Keratinocyte (primary cell): ENCODE results near the gene MGME1. TPM values are rescaled to one million over a fixed set of nuclear protein-coding genes. Genes with fewer than 3 reads are reported as not detected.

Source experiments
- DNase-seq: peaks from one replicate; pipeline ENCODE4 v3.0.0-alpha.2; 2011; ENCODE audit warnings: low read depth, missing footprints, low spot score
- FAIRE-seq: peaks from 2 replicates; lab custom pipeline; 2011; peaks lifted over from hg19 to GRCh38; lab: Jason Lieb, UNC
- H2AFZ ChIP-seq: 2 replicates; pipeline ENCODE4 v1.6.0; 2012; ENCODE audit warnings: low read length, control low read depth, inconsistent platforms; ENCODE audit not compliant: control insufficient read depth
- H3K27ac ChIP-seq: 2 replicates; pipeline ENCODE4 v1.5.1; 2011; ENCODE audit warnings: low read length; ENCODE audit not compliant: control insufficient read depth, insufficient read depth
- H3K27me3 ChIP-seq: 3 replicates; pipeline ENCODE4 v1.6.0; 2011; ENCODE audit warnings: low read length; ENCODE audit not compliant: control insufficient read depth, insufficient read depth; ENCODE audit errors: extremely low read depth
- H3K36me3 ChIP-seq, 2 experiments: 2 replicates in 1 of 2; 3 replicates in 1 of 2; pipeline ENCODE4 v1.5.1; 2011; ENCODE audit warnings: low read length in 2 of 2, mild to moderate bottlenecking in 1 of 2; ENCODE audit not compliant: control insufficient read depth in 2 of 2, insufficient read depth in 2 of 2; ENCODE audit errors: extremely low read depth in 1 of 2
- H3K4me1 ChIP-seq: 3 replicates; pipeline ENCODE4 v1.5.1; 2011; ENCODE audit warnings: low read length; ENCODE audit not compliant: control insufficient read depth, insufficient read depth; ENCODE audit errors: extremely low read depth
- H3K4me2 ChIP-seq: 3 replicates; pipeline ENCODE4 v1.6.0; 2011; ENCODE audit warnings: low read depth, low read length; ENCODE audit not compliant: control insufficient read depth, insufficient read depth; ENCODE audit errors: extremely low read depth
- H3K4me3 ChIP-seq, 3 experiments: fragments of 200-600 bp in 1 of 3; sonication (generic) in 1 of 3; 2 replicates in 2 of 3; 3 replicates in 1 of 3; pipeline ENCODE4 v1.5.1; 2011 to 2016; ENCODE audit warnings: low read length in 3 of 3, mild to moderate bottlenecking in 3 of 3, control low read depth in 2 of 3, inconsistent platforms in 1 of 3, low read depth in 1 of 3, mixed read lengths in 1 of 3, mixed run types in 1 of 3, moderate library complexity in 1 of 3; ENCODE audit not compliant: control insufficient read depth in 2 of 3, insufficient read depth in 2 of 3; ENCODE audit errors: extremely low read depth in 1 of 3
- H3K79me2 ChIP-seq: 2 replicates; pipeline ENCODE4 v1.6.0; 2012; ENCODE audit warnings: low read length; ENCODE audit not compliant: control insufficient read depth, insufficient read depth
- H3K9ac ChIP-seq: 3 replicates; pipeline ENCODE4 v1.6.0; 2011; ENCODE audit warnings: low read length; ENCODE audit not compliant: control insufficient read depth, insufficient read depth; ENCODE audit errors: extremely low read depth
- H3K9me1 ChIP-seq: 3 replicates; pipeline ENCODE4 v1.6.0; 2011; ENCODE audit warnings: low read length; ENCODE audit not compliant: control insufficient read depth, insufficient read depth; ENCODE audit errors: extremely low read depth
- H3K9me3 ChIP-seq: 2 replicates; pipeline ENCODE4 v1.5.1; 2012; ENCODE audit warnings: low read depth, low read length; ENCODE audit not compliant: control insufficient read depth
- H4K20me1 ChIP-seq: 3 replicates; pipeline ENCODE4 v1.6.0; 2011; ENCODE audit warnings: low read length; ENCODE audit not compliant: control insufficient read depth, insufficient read depth; ENCODE audit errors: extremely low read depth
- EZH2 ChIP-seq: IDR thresholded peaks from one replicate; pipeline ENCODE4 v1.6.1; 2012; ENCODE audit warnings: inconsistent platforms, mild to moderate bottlenecking, low read length, moderate library complexity
- dilution Hi-C: fragments of 300-500 bp; cut with MboI; formaldehyde crosslinking; loops from one replicate; pipeline ENCODE4 v1.7.0; 2020; ENCODE audit warnings: low sequenced_read_pairs; ENCODE audit not compliant: extremely low pct_ligation_motif_present
- polyA plus RNA-seq, 5 experiments: library from polyadenylated mRNA; depleted of rRNA in 3 of 5; stranded (reverse) in 3 of 5; stranded (forward) in 1 of 5; unstranded in 1 of 5; fragments of >200 nt; gene quantifications; 1 replicate in 1 of 5; 2 replicates in 3 of 5; 3 replicates in 1 of 5; pipeline versions ENCODE4 v1.2.1 to v1.2.3, GENCODE V29; 2011 to 2012; ENCODE audit warnings: missing spikeins in 2 of 5, low read depth in 1 of 5, low replicate concordance in 1 of 5
- TF ChIP-seq, protein P1 (sequence below), 3 experiments: IDR thresholded peaks in 1 of 3; conservative IDR thresholded peaks in 1 of 3; optimal IDR thresholded peaks in 1 of 3; 2 replicates in 2 of 3; 3 replicates in 1 of 3; pipeline versions ENCODE3 to v1.5.1; 2011; ENCODE audit warnings: low read length in 3 of 3, mild to moderate bottlenecking in 3 of 3, moderate library complexity in 2 of 3, control low read depth in 1 of 3, inconsistent platforms in 1 of 3; ENCODE audit not compliant: insufficient read depth in 2 of 3; ENCODE audit errors: extremely low read depth in 1 of 3

Gene MGME1
- polyA plus RNA-seq, 1 donor (not counting 4 experiments of a cell fraction or from before 2014, with no cell fraction given) = 31.6 TPM

- Histone ChIP-seq H3K36me3 (no peaks in the 10 kb centered on the region), H3K4me3 (no peak overlapping the region), H3K4me2 (no peak overlapping the region), H3K27me3 (no peaks in the 10 kb centered on the region), H4K20me1 (no peaks in the 10 kb centered on the region), H3K79me2 (no peaks in the 10 kb centered on the region), H3K27ac (no peak overlapping the region), H2AFZ (no peak overlapping the region), H3K9ac (no peak overlapping the region), H3K4me1 (no peaks in the 10 kb centered on the region), H3K9me1 (no peaks in the 10 kb centered on the region), H3K9me3 (no peaks in the 10 kb centered on the region)
- DNase-seq (no peak), FAIRE-seq (no peak)
- TF ChIP-seq EZH2 = no peak
- TF ChIP-seq, protein P1, sequence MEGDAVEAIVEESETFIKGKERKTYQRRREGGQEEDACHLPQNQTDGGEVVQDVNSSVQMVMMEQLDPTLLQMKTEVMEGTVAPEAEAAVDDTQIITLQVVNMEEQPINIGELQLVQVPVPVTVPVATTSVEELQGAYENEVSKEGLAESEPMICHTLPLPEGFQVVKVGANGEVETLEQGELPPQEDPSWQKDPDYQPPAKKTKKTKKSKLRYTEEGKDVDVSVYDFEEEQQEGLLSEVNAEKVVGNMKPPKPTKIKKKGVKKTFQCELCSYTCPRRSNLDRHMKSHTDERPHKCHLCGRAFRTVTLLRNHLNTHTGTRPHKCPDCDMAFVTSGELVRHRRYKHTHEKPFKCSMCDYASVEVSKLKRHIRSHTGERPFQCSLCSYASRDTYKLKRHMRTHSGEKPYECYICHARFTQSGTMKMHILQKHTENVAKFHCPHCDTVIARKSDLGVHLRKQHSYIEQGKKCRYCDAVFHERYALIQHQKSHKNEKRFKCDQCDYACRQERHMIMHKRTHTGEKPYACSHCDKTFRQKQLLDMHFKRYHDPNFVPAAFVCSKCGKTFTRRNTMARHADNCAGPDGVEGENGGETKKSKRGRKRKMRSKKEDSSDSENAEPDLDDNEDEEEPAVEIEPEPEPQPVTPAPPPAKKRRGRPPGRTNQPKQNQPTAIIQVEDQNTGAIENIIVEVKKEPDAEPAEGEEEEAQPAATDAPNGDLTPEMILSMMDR (optimal IDR thresholded peaks at IDR 0.05 in 1 of 3, IDR thresholded peaks at IDR 0.05 in 1 of 3, conservative IDR thresholded peaks at IDR 0.05 in 1 of 3; ENCODE audit: extremely low read depth in 1 of 3, insufficient read depth in 2 of 3, low read length in 3 of 3) = no peak
- dilution Hi-C loops = no loop called here
These were observed 42.7 kb downstream of the MGME1 start for GRCh38 chr20:18011482-18011881.

DNA sequence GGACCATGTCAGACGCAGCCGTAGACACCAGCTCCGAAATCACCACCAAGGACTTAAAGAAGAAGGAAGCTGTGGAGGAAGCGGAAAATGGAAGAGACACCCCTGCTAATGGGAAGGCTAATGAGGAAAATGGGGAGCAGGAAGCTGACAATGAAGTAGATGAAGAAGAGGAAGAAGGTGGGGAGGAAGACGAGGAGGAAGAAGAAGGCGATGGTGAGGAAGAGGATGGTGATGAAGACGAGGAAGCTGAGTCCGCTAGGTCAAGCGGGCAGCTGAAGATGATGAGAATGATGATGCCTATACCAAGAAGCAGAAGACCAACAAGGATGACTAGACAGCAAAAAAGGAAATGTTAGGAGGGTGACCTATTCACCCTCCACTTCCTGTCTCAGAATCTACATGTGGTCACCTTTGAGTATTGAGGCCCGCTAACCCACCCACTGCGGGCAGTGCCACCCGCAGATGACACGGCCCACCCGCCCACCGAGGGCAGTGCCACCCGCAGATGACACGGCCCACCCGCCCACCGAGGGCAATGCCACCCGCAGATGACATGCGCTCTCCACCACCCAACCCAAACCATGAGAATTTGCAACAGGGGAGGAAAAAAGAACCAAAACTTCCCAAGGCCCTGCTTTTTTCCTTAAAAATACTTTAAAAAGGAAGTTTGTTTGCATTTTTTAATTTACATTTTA is 43.3 kb downstream of the MGME1 start:
- dilution Hi-C loops = no loop called here
- Histone ChIP-seq H3K9ac (no peak overlapping the region), H2AFZ (no peak overlapping the region), H3K9me1 (no peaks in the 10 kb centered on the region), H3K27ac (no peak overlapping the region), H3K79me2 (no peaks in the 10 kb centered on the region), H3K4me3 (no peak overlapping the region), H3K9me3 (no peaks in the 10 kb centered on the region), H3K4me2 (no peak overlapping the region), H3K36me3 (no peaks in the 10 kb centered on the region), H4K20me1 (no peaks in the 10 kb centered on the region), H3K27me3 (no peaks in the 10 kb centered on the region), H3K4me1 (no peaks in the 10 kb centered on the region)
- no peak for DNase-seq
- no peak for FAIRE-seq
- TF ChIP-seq EZH2 = no peak
- TF ChIP-seq, protein P1 (optimal IDR thresholded peaks at IDR 0.05 in 1 of 3, IDR thresholded peaks at IDR 0.05 in 1 of 3, conservative IDR thresholded peaks at IDR 0.05 in 1 of 3; ENCODE audit: extremely low read depth in 1 of 3, insufficient read depth in 2 of 3, low read length in 3 of 3) = no peak
